Cortex of kidney (tissue), 1 donor: Measurements from ENCODE around the gene AP2A2.

ENCODE experiments used
- DNase-seq: peaks from one replicate; lab custom pipeline; 2025; lab: John Stamatoyannopoulos, UW

Gene AP2A2

DNA sequence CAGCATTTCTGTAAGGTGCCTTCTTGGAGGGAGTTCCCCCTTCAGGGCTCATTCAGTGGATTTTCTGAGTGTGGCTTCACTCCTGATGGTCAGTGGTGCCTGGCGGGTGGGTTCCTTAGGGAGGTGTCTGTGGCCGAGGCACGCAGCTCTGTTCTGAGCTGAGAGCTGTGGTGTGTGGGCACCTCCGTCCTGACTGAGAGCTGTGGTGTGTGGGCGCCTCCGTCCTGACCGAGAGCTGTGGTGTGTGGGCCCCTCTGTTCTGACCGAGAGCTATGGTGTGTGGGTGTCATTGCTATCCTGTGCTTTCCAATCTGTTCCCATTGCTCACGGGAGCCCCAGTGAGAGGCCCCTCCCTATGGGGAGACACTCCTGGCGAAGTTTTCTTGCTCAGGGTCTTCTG lies 71.0 kb downstream of the AP2A2 start:
- DNase-seq: no peak

DNA sequence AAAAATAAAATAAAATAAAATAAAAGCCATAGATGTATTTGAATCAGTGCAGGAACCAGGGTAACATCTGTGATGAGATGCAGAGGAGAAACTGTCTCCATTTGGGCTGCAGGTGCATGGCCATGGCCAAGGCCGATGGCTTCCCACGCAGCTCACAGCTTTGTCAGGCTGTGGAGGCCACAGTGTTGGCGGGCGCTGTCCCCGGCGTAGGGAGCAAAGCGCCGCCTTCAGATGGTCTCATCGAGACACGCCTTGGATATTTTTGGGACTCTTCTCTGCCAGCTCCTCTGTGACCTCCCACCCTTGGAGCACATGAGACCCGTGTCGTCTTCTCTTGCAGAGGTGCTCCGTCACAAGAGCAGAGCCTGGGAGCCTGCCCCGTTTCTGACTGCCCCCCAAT lies 72.2 kb downstream of the AP2A2 start:
- DNase-seq: no peak

DNA sequence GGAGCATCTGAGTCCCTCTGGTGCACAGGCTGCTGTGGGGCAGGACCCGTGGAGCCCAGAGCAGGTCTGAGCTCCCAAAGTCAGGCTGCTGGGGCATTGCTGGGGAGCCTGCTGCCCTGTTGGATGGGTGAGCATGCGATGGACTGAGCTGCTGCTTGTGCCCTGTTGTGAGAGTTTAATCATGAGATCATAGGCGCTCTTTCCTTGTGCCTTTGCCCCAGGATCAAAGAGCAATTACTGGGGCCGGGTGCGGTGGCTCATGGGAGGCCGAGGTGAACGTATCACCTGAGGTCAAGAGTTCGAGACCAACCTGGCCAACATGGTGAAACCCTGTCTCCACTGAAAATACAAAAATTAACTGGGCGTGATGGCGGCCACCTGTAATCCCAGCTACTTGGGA lies 73.3 kb downstream of the AP2A2 start:
- DNase-seq: no peak

DNA sequence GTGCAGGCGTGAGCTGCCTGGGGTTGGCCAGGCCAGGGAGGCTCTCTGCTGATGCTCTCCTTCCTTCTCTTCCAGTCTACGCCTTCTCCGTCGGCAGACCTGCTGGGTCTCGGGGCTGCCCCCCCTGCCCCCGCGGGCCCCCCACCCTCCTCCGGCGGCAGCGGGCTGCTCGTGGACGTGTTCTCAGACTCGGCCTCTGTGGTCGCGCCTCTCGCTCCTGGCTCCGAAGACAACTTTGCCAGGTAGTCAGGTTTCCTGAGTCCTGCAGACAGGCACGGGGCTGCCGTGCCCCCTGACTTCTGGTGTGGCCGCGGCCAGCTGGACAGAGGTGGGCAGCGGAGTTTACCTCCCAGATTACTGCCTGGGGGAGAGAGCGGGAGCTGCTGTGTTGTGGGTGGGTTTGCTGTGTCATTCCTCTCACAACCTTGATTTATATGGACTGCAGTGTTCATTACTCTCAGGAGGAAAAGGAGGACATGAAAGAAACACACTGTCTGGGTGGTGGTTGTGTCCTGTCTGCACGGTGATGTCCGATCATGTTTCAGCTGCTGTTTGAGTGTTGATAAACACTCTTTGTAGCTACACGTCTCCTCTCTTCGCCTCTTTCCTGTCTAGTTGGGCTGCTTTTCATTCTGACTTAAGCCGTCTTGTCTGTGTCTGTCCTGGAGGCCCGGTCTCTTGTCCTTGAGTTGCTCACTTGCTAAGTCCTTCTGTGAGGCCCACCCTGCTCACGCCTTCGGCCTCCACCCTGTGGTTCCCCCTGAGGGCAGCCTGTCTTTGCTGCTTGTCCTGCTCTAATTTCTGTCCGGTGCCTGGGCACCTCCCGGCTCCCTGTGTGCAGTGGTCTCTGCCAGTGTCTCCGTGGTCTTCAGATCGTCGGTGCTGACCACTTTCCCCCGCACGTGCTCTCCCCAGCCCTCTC lies 74.9 kb downstream of the AP2A2 start:
- no peak for DNase-seq

DNA sequence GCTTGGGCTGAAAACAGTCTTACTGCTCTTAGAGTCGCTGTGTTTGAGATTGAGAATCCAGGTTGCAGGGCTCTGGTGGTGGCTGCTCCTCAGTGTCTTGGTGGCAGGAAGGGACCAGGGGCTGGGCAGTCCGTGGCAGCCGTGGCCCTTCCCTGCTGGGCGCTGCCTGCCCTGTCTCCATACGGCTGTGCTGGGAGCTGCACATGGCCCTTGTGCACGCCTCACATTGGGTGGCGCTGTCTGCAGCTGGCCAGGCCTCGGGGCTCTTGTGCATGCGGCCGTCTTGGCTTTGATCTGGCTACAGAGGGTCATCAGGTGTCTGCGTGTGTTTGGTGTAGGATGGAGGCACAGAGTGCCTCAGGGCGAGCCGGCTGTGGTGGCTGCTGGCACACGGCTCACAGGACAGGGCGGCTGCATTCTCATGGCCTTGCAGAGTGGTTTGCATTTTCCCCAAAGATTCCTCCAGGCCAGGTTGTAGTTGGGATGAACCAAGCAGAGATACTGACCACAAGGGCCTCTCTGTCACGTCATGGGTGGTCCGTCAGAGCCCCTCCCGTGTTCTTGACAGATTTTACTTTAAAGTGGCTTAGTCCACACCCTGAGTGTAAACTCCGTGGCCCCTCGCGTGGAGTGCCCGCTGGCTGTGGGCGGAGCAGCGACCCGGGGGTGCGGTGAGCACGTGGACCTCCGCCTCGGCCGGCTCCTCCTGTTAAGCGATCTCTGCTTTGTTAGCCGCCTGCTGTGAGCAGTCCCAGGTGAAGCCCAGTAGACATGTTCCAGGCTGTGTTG lies 76.1 kb downstream of the AP2A2 start:
- DNase-seq: no peak

DNA sequence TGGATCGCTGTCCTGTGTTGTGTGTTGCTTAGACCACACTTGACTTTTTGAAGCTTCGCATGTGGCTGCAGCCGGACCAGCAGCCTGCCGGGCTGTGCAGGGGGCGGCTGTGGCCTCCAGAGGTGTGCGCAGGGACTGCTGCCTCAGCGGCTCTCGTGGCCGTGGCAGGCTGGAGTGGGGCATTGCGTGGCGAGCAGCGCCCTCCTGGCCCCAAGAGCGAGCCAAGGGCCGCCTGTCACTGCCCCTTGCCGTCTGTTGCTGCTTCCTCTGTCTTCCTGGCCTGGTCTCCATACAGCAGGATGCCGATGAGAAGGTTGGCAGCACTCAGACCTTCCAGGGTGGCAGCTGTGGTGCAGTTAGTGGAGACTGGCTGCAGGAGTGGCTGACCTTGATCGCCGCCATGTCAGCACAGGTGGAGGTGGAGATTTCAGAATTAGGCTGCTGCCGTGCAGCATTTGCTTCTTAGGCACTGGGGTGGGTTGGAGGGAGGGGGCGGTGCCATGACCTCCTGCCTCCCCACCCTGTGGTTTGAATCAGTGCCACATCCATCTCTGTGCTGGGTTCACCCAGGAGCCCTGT lies 76.8 kb downstream of the AP2A2 start:
- DNase-seq: no peak

DNA sequence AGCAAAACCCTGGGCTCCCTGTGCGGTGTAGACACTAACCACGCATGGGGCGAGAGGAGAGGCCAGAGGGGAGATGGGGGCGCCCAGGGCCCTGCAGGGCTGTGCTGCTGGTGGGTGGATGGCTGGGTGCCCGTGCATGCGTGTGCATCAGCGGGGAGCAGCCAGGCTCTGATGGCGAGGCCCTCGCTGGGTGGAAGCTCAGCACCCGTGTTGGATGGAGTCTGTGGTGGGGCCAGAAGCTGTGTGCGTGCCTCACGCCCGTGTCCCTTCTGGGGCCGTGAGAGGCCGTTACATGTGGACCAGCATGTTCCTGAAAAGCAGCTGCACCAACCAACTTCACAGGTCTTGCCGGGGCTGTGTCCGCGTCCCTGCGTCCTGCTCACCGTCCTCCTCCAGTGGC lies 77.5 kb downstream of the AP2A2 start:
- DNase-seq: no peak

DNA sequence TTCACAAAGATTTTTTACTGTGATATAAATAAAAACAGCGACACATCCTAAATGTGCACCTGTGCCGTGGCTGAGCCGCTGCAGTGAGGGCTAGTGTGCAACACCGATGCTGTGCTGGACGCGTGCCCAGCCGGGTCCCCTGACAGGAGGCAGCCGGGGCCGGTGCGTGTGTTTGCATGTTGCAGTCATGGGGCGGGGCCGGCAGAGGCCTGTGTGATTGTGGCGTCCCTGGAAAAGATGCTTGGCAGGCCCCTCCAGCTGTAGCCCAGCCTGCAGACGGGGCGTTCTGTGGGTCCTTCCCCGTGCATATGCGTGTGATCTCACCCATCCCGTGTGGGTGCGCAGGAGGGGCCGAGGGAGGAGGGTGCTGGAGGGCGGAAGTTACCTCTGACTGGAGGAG lies 80.3 kb downstream of the AP2A2 start:
- no peak for DNase-seq

DNA sequence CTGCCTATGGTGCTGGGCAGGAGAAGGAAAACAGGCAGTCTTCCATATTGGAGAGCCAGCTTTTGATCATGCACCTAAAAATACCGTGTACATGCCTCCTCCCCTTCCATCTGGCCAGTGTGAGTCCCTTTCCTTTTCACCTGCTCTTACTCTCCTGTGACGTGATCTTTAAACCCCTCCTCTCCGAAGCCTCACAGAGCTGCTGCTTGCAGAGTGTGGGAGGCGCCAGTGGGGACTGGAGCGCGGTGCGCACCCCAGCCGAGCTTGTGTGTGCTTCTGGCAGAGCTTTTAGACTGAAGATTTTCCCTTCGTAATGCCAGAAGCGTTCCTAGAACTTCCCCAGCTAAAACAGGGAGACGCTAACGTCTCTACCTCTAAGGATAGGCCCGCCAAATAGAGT lies 81.1 kb downstream of the AP2A2 start:
- DNase-seq: no peak

DNA sequence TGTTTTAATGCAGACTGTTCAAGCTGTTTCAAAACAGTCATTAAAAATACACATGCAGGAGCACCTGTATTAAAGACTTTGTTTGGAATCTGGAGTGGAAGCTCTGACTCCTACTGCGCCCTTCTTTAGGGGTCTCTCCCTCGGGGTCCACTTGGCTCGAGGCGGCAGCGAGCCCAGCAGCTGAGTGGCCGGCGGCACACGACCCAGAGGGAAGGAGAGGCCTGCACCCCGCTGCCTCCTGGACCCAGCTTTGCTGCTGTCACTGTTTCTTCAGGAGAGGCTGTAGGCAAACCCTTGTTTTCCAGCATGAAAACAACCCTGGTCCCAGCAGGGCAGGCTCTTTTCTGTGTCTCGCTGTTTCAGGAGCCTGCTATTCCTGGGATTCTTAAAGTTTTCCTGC lies 81.6 kb downstream of the AP2A2 start:
- no peak for DNase-seq

DNA sequence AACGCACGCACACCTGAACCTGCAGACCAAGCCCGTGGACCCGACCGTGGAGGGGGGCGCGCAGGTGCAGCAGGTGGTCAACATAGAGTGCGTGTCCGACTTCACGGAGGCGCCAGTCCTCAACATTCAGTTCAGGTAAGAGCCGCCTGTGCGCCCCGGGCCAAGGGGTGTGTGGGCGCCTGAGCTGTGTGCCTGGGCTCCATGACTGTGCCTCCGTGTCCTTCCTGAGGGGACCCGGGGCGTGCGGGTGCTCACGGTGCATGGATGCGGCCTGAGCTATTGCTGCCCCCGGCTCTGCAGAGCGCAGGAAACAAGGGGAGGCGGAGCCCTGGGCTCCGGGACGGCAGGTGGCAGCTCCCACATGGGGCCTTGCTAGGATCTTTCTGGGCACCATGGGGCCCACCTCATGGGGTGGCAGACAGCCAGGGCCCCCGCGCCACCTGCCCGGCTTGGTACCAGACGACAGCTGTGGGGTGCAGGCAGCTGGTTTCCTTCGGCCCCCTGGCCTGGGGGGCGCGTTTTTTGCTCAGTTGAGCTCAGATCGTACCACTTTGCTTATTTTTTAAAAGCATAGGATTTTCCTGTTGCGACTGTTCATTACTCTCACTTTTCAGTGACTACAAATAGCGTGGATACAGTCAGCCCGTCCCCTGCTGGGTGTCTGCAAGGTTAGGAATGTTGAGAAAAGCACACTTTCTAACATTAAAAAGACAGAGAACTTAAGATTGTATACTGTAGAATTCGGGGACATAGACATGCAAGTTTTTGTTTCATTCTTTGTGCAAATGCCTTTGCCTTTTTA lies 82.5 kb downstream of the AP2A2 start:
- DNase-seq: no peak

DNA sequence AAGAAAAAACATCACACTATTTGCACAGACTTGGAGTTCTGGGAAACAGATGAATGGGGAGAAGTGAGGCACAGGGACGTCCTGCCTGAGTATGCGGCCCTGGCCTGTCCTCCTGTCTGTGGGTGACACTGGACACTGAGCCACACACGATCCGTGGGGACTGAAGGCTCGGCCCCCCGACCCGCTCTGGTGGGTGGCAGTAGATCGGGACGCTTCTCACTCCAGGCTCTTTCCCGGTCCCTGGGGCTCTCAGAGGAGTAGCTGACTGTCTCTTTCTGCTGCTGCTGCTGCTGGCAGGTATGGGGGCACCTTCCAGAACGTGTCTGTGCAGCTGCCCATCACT lies 83.1 kb downstream of the AP2A2 start:
- no peak for DNase-seq

DNA sequence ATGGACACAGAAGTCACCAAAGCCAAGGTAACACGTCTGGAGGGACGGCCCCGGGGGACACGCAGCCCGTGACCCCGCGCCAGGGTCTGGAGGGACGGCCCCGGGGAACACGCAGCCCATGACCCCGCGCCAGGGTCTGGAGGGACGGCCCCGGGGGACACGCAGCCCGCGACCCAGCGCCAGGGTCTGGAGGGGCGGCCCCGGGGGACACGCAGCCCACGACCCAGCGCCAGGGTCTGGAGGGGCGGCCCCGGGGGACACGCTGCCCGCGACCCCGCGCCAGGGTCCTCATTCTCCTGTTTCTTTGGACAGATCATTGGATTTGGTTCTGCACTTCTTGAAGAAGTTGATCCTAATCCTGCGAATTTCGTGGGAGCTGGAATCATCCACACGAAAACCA lies 83.7 kb downstream of the AP2A2 start:
- no peak for DNase-seq

DNA sequence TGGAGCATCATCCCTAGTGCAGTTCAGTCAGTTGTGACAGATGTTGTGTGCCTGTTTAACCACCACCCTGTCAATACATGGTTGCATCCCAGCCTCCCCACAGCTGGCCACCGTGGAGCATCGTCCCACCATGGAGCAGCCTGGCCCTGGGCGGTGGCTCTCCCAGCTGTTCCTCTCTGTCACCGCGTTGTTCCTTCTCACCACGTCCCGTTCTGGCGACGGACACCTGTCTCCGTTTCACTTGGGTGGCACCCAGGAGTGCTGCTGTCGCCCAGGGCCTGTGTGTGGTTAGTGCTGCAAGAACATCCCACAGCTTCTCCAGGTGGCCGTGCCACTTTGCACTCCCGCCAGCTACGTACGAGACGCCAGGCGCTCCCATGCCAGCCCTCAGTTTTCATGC lies 84.3 kb downstream of the AP2A2 start:
- DNase-seq: no peak

DNA sequence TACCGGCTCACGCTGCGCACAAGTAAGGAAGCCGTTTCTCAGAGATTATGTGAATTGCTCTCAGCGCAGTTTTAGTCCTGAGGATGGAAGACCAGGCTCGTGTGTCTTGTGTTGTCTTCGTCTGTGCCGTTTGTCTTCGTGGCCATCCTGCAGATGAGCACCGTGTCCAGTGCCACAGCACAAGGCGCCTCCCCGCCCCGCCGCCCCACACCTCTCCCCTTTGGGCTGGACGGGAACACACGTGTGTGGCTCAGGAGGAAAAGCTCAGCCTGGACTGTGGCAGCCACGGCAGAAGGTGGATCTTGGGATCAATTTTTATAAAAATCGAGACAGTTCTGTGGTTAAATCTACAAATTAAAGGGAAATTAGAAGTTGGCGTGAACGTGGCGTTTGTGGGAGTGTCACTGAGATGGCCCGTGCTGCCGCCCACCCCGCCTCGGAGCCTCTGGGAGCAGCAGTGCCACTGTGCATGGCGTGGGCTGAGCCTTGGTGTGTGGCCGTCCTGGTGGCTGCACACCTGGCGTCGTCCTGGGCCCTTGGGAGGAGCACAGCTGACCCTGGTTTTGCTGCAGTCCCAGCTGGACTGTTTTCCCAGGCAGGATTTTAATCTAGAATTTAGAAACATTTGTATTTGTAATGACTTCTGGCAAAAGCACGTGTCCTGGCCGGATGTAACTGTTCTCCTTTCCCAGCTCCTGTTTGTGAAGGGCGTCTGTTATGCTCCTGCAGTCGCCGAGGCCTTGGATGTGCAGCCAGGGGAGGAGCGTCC lies 85.1 kb downstream of the AP2A2 start:
- no peak for DNase-seq

DNA sequence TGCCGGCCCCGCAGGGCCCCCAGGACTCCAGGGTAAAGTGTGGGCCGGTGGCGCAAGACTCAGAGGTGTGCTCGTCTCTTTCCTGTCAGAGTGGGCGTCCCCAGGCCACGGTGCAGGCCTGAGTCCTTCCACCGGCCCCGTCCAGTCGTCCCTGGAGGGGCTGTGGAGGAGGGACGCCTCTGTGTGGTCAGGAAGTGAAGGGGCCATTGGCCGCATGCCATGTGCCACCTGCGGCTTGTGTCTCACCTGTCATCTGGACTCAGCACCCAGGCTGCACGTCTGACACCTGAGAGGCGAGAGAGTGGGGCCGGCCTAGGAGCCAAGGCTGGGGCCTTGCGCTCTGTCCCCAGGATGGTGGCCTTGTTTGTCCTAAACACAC lies 85.6 kb downstream of the AP2A2 start:
- DNase-seq: no peak

DNA sequence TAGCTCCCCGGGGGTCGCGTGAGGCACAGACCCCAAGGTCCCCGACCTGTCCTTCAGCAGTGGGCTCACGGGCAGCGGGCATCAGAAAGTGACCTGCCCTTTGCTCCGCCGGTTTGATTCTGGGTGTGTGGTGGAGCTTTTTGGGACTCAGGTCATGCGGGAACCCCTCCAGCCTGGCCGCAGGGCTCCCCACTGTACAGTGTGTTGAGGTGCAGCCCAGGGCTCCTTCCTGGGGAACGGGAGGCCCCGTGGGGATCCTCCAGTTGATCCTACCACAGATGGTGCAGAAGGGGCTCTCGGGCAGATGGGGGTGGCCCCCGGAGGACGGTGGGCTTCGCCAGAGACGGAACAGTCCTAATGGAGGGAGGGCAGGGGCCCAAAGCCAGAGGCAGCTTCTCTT lies 86.6 kb downstream of the AP2A2 start:
- no peak for DNase-seq

DNA sequence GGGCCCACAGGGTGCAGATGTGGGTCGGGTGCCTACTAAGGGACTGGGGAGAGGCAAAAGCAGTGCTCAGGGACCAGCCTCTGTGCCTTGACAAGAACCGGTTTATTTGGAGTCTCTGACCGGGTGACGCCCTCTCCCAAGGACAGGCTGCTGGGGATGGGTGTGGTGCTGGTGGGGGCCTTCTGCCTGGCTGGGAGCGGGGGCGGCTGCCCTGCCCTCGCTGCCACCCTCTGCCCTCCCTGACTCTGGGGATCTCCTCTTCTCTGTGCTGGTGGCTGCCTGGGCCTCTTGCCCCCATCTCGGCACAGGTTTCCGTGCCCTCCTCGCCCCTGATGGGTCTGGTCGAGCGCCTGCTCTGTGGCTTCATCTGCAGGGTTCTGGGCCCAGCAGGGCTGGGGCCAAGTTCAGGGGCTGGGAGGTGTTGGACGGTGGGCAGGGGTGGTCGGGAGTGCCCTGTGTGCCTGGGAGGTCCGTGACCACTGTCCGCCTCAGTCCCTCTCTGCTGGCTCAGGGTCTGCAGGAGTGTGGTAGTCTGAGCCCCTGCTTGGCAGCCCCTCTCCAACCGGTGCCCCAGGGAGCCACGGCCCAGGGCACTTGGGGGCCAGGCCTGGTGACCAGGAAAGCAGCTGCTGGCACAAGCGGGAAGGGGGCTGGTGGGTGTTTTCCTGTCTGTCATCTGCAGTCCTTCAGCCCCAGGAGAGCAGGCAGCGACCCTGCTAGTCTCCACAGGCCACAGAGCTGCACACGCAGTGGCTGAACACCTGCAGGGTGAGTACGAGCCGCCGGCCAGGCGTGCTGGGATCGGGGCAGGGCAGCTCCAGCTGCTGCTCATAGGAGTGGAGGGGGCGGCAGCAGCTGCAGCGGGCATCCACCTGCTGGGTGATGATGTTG lies 87.3 kb downstream of the AP2A2 start:
- no peak for DNase-seq

DNA sequence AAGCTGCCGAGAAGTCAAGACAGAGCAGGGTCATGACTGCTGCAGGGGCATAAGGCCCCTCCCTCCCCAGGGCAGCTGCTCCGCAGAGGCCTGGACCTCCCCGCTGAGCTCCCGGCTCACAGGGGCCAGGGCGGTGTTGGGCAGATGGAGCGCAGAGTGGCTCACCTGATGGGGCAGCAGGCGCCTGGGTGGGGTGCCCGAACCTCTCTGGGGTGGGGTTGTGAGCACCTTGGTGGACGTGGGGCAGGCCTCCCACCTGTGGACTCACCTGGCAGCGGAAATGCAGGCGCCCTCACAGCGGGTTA lies 87.9 kb downstream of the AP2A2 start:
- DNase-seq: no peak

DNA sequence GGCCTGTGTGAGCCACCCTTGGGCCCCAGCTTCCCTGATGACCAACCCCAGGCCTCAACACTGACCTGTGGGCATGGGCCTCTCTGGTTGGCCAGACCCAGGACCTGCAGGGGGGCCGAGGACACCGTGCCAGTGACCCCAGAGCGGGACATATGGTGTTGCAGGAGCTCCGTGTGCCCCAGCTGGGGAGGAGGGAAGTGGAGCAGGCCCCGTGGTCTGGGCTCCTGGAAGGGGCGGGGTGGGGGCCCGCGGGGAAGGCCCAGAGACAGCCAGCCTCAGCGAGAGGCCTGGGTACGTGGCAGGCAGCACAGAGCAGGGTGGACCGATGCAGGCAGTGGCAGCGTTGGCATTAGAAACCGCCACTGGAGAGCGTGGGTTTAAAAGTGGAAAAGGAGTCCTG lies 88.6 kb downstream of the AP2A2 start:
- no peak for DNase-seq

DNA sequence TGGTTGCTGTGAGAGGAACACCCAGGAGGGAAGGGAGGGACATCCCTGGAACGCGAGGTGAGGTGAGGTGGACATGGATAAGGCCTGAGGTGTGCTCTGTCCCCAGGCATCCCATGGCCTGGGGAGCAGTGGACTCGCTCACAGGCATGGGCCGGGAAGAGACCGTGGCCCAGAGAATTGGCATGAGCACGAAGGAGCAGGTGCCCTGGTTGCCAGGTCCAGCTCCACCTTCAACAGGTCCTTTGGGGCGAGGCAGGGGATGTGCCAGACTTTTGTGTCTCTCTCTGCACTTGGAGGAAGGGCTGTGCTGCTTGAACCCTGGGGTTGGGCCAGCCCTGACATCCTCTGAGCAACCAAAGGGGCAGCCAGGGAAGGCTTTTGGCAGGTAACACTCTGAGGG lies 89.4 kb downstream of the AP2A2 start:
- DNase-seq: no peak
